Measurements from ENCODE around the gene TBC1D1.
"Not testable (repeated sequence)": the region's sequence is repeated elsewhere in the genome, so short reads cannot be mapped to it uniquely, and the experiment has no call there.

Gene TBC1D1

DNA sequence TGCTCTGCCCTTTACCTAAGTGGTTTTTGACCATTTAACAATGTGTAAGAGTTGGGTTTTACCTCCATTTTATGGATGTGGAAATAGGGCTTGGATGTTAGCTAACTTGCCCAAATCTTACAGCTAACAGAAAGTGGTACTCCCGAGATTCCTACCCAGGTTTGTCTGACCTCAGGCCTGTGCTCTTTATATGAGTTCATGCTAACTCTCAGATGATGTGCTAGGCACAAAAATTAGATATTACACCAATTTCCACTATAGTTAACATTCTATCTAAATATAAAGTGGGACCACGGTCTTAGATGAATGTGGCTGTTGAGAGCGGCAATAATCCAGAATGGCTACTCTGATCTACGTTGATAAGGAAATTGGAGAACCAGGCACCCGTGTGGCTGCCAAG lies 69.2 kb downstream of the TBC1D1 start, which contains the start of gene PTTG2:
PTTG2 (plus strand) TSS at position 301 of the 400 bp plus-strand sequence; CDS start at position 338, 37 bp downstream.
- Histone ChIP-seq H3K4me1 (ENCODE audit: control insufficient read depth, insufficient read depth, low read length, poor library complexity, severe bottlenecking) (no peaks in the 10 kb centered on the region), H3K27ac (ENCODE audit: insufficient read depth, low read length, poor library complexity, severe bottlenecking) (no peak within 1 kb of the TSS), H3K36me3 (ENCODE audit: control insufficient read depth, insufficient read depth, low read length) (no peaks in the 10 kb centered on the region), H3K4me3 (ENCODE audit: insufficient read depth, low read depth, low read length, poor library complexity, severe bottlenecking) (no peak within 1 kb of the TSS), H3K27me3 (replicated peaks; ENCODE audit: control insufficient read depth, insufficient read depth, low read length, poor library complexity, severe bottlenecking) (no peaks in the 10 kb centered on the region), H3K9me3 (ENCODE audit: control insufficient read depth, low read length) (no peaks in the 10 kb centered on the region)
- no peak for DNase-seq

DNA sequence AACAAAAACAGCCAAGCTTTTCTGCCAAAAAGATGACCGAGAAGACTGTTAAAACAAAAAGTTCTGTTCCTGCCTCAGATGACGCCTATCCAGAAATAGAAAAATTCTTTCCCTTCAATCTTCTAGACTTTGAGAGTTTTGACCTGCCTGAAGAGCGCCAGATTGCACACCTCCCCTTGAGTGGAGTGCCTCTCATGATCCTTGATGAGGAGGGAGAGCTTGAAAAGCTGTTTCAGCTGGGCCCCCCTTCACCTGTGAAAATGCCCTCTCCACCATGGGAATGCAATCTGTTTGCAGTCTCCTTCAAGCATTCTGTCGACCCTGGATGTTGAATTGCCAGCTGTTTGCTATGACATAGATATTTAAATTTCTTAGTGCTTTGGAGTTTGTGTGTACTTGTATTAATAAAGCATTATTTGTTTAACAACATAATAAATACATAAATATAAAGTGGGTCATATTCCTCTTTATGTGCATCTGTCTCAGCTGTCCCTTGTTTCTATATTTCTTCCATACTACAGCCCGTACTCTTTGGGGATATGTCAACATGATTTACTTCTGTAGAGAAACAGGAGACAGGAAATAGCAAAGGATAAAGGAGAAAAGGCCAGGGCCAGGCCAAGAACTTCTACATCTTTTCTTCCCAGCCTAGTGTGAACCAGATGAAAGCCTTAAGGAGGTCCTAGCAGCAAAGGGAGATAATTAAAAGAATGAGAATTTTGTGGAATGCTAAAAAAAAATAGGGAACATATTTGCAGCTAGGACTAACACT lies 70.0 kb downstream of the TBC1D1 start:
- DNase-seq: no peak
- Histone ChIP-seq H3K4me1 (ENCODE audit: control insufficient read depth, insufficient read depth, low read length, poor library complexity, severe bottlenecking) (no peaks in the 10 kb centered on the region), H3K4me3 (ENCODE audit: insufficient read depth, low read depth, low read length, poor library complexity, severe bottlenecking) (no peak overlapping the region), H3K9me3 (ENCODE audit: control insufficient read depth, low read length) (no peaks in the 10 kb centered on the region), H3K27me3 (replicated peaks; ENCODE audit: control insufficient read depth, insufficient read depth, low read length, poor library complexity, severe bottlenecking) (no peaks in the 10 kb centered on the region), H3K36me3 (ENCODE audit: control insufficient read depth, insufficient read depth, low read length) (no peaks in the 10 kb centered on the region), H3K27ac (ENCODE audit: insufficient read depth, low read length, poor library complexity, severe bottlenecking) (no peak overlapping the region)

DNA sequence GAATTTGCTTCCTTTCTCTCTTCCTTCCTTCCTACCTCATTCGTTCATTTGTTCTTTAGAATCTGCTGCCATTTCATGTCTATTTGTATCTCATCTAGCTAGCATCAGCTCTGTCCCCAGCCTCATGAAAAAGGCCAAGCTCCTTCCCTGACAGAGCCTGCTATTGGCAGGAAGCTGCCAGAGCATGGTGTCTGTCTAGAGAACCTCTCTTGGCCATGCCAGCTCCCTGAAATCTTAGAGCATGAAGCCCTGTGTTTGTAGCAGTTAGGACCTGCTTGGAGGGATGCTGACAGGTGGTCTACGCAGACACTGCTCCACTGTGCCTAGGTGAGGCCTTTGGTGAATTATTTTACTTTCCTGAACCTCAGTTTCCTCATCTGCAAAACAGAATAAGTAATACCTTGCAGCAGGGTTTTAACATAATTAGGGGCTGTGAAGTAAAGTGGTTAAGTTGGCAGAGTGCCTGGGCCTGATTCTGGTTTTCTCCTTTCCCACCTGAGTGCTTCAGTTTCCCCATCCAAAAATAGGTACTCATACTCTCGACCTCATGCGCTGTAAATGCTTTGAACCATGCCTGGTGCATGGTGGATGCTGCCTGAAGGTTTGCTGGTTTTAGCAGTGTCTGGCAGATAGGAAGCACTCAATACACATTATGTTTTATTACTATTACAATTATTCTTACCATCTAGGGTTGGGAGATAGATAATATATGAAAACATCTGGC lies 74.0 kb downstream of the TBC1D1 start:
- Histone ChIP-seq H3K36me3 (ENCODE audit: control insufficient read depth, insufficient read depth, low read length) (no peaks in the 10 kb centered on the region), H3K27ac (ENCODE audit: insufficient read depth, low read length, poor library complexity, severe bottlenecking) (no peak overlapping the region), H3K9me3 (ENCODE audit: control insufficient read depth, low read length) (no peaks in the 10 kb centered on the region)

DNA sequence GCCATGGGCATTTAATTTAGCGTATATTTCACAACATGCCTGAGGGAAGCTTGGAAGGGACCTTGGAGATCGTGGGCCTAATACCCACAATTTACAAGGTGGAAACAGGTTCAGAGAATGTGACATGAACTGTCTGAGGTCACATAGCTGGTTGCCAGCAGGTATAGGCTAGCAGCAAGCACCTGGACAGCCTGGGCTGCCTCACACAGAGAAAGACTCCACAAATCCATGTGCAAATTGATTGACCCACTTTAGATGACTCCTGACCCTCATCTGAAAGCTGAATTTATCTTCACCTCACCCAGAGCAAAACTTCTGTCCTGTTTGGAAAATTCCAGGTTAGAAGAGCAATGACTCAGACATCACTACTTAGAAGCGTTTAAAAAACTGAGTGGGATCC lies 75.2 kb downstream of the TBC1D1 start:
- DNase-seq: no peak
- H3K9me3 ChIP-seq (ENCODE audit: control insufficient read depth, low read length): no peaks in the 10 kb centered on the region
- H3K27ac ChIP-seq (ENCODE audit: insufficient read depth, low read length, poor library complexity, severe bottlenecking): no peak overlapping the region
- no peaks in the 10 kb centered on the region for H3K4me1 ChIP-seq (ENCODE audit: control insufficient read depth, insufficient read depth, low read length, poor library complexity, severe bottlenecking)
- H3K27me3 ChIP-seq (replicated peaks; ENCODE audit: control insufficient read depth, insufficient read depth, low read length, poor library complexity, severe bottlenecking): no peaks in the 10 kb centered on the region
- no peak overlapping the region for H3K4me3 ChIP-seq (ENCODE audit: insufficient read depth, low read depth, low read length, poor library complexity, severe bottlenecking)
- H3K36me3 ChIP-seq (ENCODE audit: control insufficient read depth, insufficient read depth, low read length): no peaks in the 10 kb centered on the region

More for the DNA sequence above, 74.0 kb downstream of the TBC1D1 start:
- H3K4me3 ChIP-seq (ENCODE audit: insufficient read depth, low read depth, low read length, poor library complexity, severe bottlenecking): no peak overlapping the region
- H3K27me3 ChIP-seq (replicated peaks; ENCODE audit: control insufficient read depth, insufficient read depth, low read length, poor library complexity, severe bottlenecking): no peaks in the 10 kb centered on the region
- no peak for DNase-seq
- H3K4me1 ChIP-seq (ENCODE audit: control insufficient read depth, insufficient read depth, low read length, poor library complexity, severe bottlenecking): no peaks in the 10 kb centered on the region

DNA sequence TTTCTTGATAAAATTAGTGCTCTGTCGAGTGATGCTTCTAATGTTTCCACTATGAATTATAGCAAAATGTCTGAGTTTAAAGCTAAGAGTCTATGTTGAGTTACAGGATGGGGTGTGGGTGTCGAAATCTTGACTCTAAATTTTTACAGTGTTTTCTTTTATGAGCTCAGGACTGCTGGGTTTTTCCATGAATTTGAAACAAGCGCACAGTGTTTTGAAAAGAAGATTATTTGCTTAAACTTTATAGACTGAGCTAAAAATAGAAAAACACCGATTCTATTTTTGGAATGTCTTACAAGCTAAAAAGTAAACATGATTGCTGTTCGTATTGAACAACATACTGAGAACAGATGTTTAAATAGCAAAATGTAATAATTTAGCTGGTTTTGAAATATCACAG lies 76.9 kb downstream of the TBC1D1 start:
- Histone ChIP-seq H3K36me3 (ENCODE audit: control insufficient read depth, insufficient read depth, low read length) (no peaks in the 10 kb centered on the region), H3K9me3 (ENCODE audit: control insufficient read depth, low read length) (no peaks in the 10 kb centered on the region), H3K27me3 (replicated peaks; ENCODE audit: control insufficient read depth, insufficient read depth, low read length, poor library complexity, severe bottlenecking) (no peaks in the 10 kb centered on the region), H3K4me1 (ENCODE audit: control insufficient read depth, insufficient read depth, low read length, poor library complexity, severe bottlenecking) (no peaks in the 10 kb centered on the region), H3K27ac (ENCODE audit: insufficient read depth, low read length, poor library complexity, severe bottlenecking) (no peak overlapping the region), H3K4me3 (ENCODE audit: insufficient read depth, low read depth, low read length, poor library complexity, severe bottlenecking) (no peak overlapping the region)
- no peak for DNase-seq

DNA sequence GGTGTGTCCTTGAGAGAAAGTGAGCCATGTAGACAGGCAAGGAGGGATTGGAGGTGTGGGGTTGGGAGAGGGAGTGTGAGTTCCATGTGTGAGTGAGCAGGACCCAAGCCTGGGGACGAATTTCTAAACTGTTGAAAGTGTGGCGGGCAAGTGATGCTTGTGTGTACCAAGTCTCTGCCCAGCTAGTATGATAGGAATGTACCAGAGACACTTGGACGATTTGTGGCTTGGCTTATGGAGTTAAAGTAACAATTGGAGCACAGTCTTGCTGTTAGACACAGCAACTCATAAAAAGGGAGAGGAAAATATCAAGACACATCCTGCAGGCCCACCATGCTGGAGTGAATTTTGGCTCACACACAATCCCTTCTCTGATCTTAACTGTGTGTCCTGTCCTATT lies 77.9 kb downstream of the TBC1D1 start:
- Histone ChIP-seq H3K36me3 (ENCODE audit: control insufficient read depth, insufficient read depth, low read length) (no peaks in the 10 kb centered on the region), H3K27me3 (replicated peaks; ENCODE audit: control insufficient read depth, insufficient read depth, low read length, poor library complexity, severe bottlenecking) (no peaks in the 10 kb centered on the region), H3K4me3 (ENCODE audit: insufficient read depth, low read depth, low read length, poor library complexity, severe bottlenecking) (no peak overlapping the region), H3K27ac (ENCODE audit: insufficient read depth, low read length, poor library complexity, severe bottlenecking) (no peak overlapping the region), H3K4me1 (ENCODE audit: control insufficient read depth, insufficient read depth, low read length, poor library complexity, severe bottlenecking) (no peaks in the 10 kb centered on the region), H3K9me3 (ENCODE audit: control insufficient read depth, low read length) (no peaks in the 10 kb centered on the region)
- no peak for DNase-seq

DNA sequence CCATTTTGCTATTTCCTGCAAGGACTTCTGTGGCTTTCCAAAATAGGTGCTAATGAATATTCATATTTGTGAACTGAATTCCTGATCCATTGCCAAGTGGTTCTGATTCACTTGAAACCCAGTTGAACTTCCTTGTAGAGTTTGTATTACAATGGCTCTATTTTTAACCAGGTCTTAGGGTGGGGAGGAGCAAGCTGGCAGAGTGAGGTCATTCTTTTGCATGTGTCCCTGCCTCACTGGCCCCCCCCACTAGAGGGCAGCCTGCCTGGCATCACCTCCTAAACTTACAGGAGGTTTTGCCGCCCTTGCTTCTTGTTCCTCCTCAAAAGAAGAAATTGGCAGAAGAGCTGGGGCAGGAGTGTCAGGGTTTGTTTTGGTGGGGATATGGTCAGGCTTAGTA lies 79.8 kb downstream of the TBC1D1 start:
- Histone ChIP-seq H3K36me3 (ENCODE audit: control insufficient read depth, insufficient read depth, low read length) (no peaks in the 10 kb centered on the region), H3K4me1 (ENCODE audit: control insufficient read depth, insufficient read depth, low read length, poor library complexity, severe bottlenecking) (no peaks in the 10 kb centered on the region), H3K4me3 (ENCODE audit: insufficient read depth, low read depth, low read length, poor library complexity, severe bottlenecking) (no peak overlapping the region), H3K27me3 (replicated peaks; ENCODE audit: control insufficient read depth, insufficient read depth, low read length, poor library complexity, severe bottlenecking) (no peaks in the 10 kb centered on the region), H3K9me3 (ENCODE audit: control insufficient read depth, low read length) (no peaks in the 10 kb centered on the region), H3K27ac (ENCODE audit: insufficient read depth, low read length, poor library complexity, severe bottlenecking) (no peak overlapping the region)
- DNase-seq: peak; percentile 9 to 39 (median 18)

DNA sequence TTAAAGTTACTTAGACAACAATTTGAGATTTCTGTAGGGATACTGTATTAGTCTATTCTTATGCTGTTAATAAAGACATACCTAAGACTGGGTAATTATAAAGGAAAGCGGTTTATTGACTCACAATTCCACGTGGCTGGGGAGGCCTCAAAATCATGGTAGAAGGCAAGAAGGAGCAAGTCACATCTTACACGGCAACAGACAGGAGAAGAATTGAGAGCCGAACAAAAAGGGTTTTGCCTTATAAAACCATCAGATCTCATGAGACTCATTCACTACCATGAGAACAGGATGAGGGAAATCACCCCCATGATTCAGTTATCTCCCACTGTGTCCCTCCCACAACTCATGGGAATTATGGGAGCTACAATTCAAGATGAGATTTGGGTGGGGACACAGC lies 80.3 kb downstream of the TBC1D1 start:
- no peak overlapping the region for H3K27ac ChIP-seq (ENCODE audit: insufficient read depth, low read length, poor library complexity, severe bottlenecking)
- no peaks in the 10 kb centered on the region for H3K27me3 ChIP-seq (replicated peaks; ENCODE audit: control insufficient read depth, insufficient read depth, low read length, poor library complexity, severe bottlenecking)
- no peak overlapping the region for H3K4me3 ChIP-seq (ENCODE audit: insufficient read depth, low read depth, low read length, poor library complexity, severe bottlenecking)
- H3K4me1 ChIP-seq (ENCODE audit: control insufficient read depth, insufficient read depth, low read length, poor library complexity, severe bottlenecking): no peaks in the 10 kb centered on the region
- DNase-seq: no peak
- no peaks in the 10 kb centered on the region for H3K36me3 ChIP-seq (ENCODE audit: control insufficient read depth, insufficient read depth, low read length)
- H3K9me3 ChIP-seq (ENCODE audit: control insufficient read depth, low read length): no peaks in the 10 kb centered on the region

DNA sequence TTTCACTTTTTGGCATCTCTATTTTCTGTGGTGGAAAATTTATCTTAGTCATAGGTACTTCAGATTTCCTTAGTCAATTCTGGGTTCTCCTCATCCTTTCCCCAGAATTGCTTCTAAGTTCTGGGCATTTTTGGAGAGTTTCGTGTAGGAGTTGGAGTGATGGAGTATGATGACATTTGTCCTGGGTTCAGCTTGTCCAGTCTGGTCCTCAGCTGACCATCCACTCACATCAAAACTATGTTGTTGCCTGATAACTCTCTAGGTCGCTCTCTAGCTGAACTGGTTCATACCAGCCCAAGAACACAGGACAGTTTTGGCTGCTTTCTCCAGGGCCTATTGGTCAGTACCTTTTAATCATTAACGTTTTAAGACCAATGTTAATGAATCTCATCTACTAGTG lies 82.6 kb downstream of the TBC1D1 start:
- H3K36me3 ChIP-seq (ENCODE audit: control insufficient read depth, insufficient read depth, low read length): no peaks in the 10 kb centered on the region
- H3K27me3 ChIP-seq (replicated peaks; ENCODE audit: control insufficient read depth, insufficient read depth, low read length, poor library complexity, severe bottlenecking): no peaks in the 10 kb centered on the region
- no peak for DNase-seq
- H3K4me3 ChIP-seq (ENCODE audit: insufficient read depth, low read depth, low read length, poor library complexity, severe bottlenecking): no peak overlapping the region
- no peaks in the 10 kb centered on the region for H3K9me3 ChIP-seq (ENCODE audit: control insufficient read depth, low read length)
- no peak overlapping the region for H3K27ac ChIP-seq (ENCODE audit: insufficient read depth, low read length, poor library complexity, severe bottlenecking)
- peaks cover 5% of the 10 kb centered on the region for H3K4me1 ChIP-seq (ENCODE audit: control insufficient read depth, insufficient read depth, low read length, poor library complexity, severe bottlenecking)

DNA sequence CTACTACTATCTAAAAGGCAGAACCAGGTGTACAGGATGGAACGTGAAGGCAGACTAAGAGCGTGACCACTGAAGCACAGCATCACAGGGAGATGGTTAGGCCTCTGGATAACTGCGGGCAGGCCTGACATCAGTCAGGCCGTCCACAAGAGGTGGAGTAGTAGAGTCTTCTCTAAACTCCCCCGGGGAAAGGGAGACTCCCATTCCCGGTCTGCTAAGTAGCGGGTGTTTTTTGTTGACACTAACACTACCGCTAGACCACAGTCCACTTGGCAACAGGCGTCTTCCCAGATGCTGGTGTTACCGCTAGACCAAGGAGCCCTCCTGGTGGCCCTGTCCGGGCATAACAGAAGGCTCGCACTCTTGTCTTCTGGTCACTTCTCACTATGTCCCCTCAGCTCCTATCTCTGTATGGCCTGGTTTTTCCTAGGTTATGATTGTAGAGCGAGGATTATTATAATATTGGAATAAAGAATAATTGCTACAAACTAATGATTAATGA lies 84.5 kb downstream of the TBC1D1 start:
- H3K27ac ChIP-seq (ENCODE audit: insufficient read depth, low read length, poor library complexity, severe bottlenecking); H3K9me3 ChIP-seq (ENCODE audit: control insufficient read depth, low read length); H3K4me3 ChIP-seq (ENCODE audit: insufficient read depth, low read depth, low read length, poor library complexity, severe bottlenecking); H3K27me3 ChIP-seq (replicated peaks; ENCODE audit: control insufficient read depth, insufficient read depth, low read length, poor library complexity, severe bottlenecking); DNase-seq; H3K4me1 ChIP-seq (ENCODE audit: control insufficient read depth, insufficient read depth, low read length, poor library complexity, severe bottlenecking); H3K36me3 ChIP-seq (ENCODE audit: control insufficient read depth, insufficient read depth, low read length): not testable (repeated sequence)
